H1 (cell line): Measurements from ENCODE around the gene SLCO4A1. TPM values are rescaled to one million over a fixed set of nuclear protein-coding genes. Genes with fewer than 3 reads are reported as not detected.

Experiments used
- CTCF ChIA-PET: fragments of 300-600 bp; sonication (Branson Sonifier 250); formaldehyde crosslinking; loops from one replicate; lab custom pipeline; 2021; ENCODE audit not compliant: partially characterized antibody; lab: Charles Lee
- POLR2A ChIA-PET: fragments of 300-600 bp; sonication (Branson Sonifier 250); formaldehyde crosslinking; loops from one replicate; lab custom pipeline; 2021; ENCODE audit warnings: inconsistent platforms; ENCODE audit not compliant: partially characterized antibody; lab: Charles Lee
- DNase-seq, 2 experiments: peaks; one replicate each; pipeline versions ENCODE4 v3.0.0 to v3.0.0-alpha.2; 2010 to 2022; ENCODE audit warnings: low spot score in 2 of 2, low read depth in 1 of 2, mixed read lengths in 1 of 2
- FAIRE-seq: peaks from 2 replicates; lab custom pipeline; 2011; peaks lifted over from hg19 to GRCh38; lab: Jason Lieb, UNC
- H2AFZ ChIP-seq: 2 replicates; pipeline ENCODE4 v1.8.1; 2012; ENCODE audit warnings: low read length, inconsistent platforms
- H2AK5ac ChIP-seq: 2 replicates; pipeline ENCODE4 v1.6.1; 2013; ENCODE audit warnings: low read depth, low read length
- H2BK120ac ChIP-seq: replicated peaks from 2 replicates; pipeline ENCODE3; 2013; ENCODE audit warnings: low read depth, low read length, inconsistent platforms
- H2BK12ac ChIP-seq: 2 replicates; pipeline ENCODE4 v1.6.1; 2013; ENCODE audit warnings: low read depth, low read length
- H2BK15ac ChIP-seq: 2 replicates; pipeline ENCODE4 v1.6.1; 2013; ENCODE audit warnings: low read length
- H2BK20ac ChIP-seq: 2 replicates; pipeline ENCODE4 v1.6.1; 2013; ENCODE audit warnings: low read length
- H2BK5ac ChIP-seq: 2 replicates; pipeline ENCODE4 v1.6.1; 2013; ENCODE audit warnings: low read depth, low read length
- H3K14ac ChIP-seq: 2 replicates; pipeline ENCODE4 v1.6.1; 2013; ENCODE audit warnings: inconsistent platforms; ENCODE audit not compliant: insufficient read length
- H3K18ac ChIP-seq: 2 replicates; pipeline ENCODE4 v1.6.1; 2013; ENCODE audit warnings: low read length; ENCODE audit errors: extremely low read depth
- H3K23ac ChIP-seq: 2 replicates; pipeline ENCODE4 v1.6.1; 2013; ENCODE audit warnings: inconsistent platforms; ENCODE audit not compliant: insufficient read length
- H3K23me2 ChIP-seq: 2 replicates; pipeline ENCODE4 v1.6.1; 2013; ENCODE audit warnings: low read depth, low read length
- H3K27ac ChIP-seq: 2 replicates; pipeline ENCODE4 v1.6.1; 2011; ENCODE audit warnings: low read depth, low read length, inconsistent platforms
- H3K27me3 ChIP-seq, 4 experiments: replicated peaks in 1 of 4; 1 replicate in 1 of 4; 2 replicates in 3 of 4; pipeline versions ENCODE4 v1.6.1 to v1.8.1; 2011 to 2013; ENCODE audit warnings: low read length in 3 of 4, mild to moderate bottlenecking in 3 of 4, inconsistent platforms in 2 of 4, mixed read lengths in 2 of 4, moderate library complexity in 1 of 4; ENCODE audit not compliant: control insufficient read depth in 3 of 4, insufficient read depth in 3 of 4; ENCODE audit errors: extremely low read depth in 1 of 4
- H3K36me3 ChIP-seq, 4 experiments: 2 replicates each; pipeline versions ENCODE4 v1.6.1 to v1.8.1; 2011 to 2013; ENCODE audit warnings: mild to moderate bottlenecking in 4 of 4, low read length in 3 of 4, moderate library complexity in 2 of 4, control low read depth in 1 of 4, inconsistent platforms in 1 of 4; ENCODE audit not compliant: insufficient read depth in 4 of 4, control insufficient read depth in 2 of 4
- H3K4ac ChIP-seq: replicated peaks from 2 replicates; pipeline ENCODE3; 2013; ENCODE audit warnings: low read length, low read depth, mixed read lengths, inconsistent platforms; ENCODE audit not compliant: insufficient read length
- H3K4me1 ChIP-seq, 4 experiments: replicated peaks in 1 of 4; 1 replicate in 1 of 4; 2 replicates in 3 of 4; pipeline versions ENCODE4 v1.6.1 to v1.8.1; 2011 to 2013; ENCODE audit warnings: low read length in 3 of 4, inconsistent platforms in 2 of 4, mixed read lengths in 1 of 4; ENCODE audit not compliant: insufficient read depth in 4 of 4, control insufficient read depth in 3 of 4
- H3K4me2 ChIP-seq, 2 experiments: 2 replicates each; pipeline versions ENCODE4 v1.6.1 to v1.8.1; 2011 to 2013; ENCODE audit warnings: low read depth in 2 of 2, low read length in 2 of 2, control low read depth in 1 of 2, inconsistent platforms in 1 of 2, mild to moderate bottlenecking in 1 of 2; ENCODE audit not compliant: insufficient read depth in 1 of 2
- H3K4me3 ChIP-seq, 4 experiments: fragments of 200-600, 300-600 bp in 1 of 4; sonication (generic), shearing (Covaris generic), sonication (Bioruptor Twin) in 1 of 4; 2 replicates each; pipeline versions ENCODE4 v1.5.1 to v1.8.1; 2011 to 2016; ENCODE audit warnings: low read length in 4 of 4, low read depth in 3 of 4, control low read depth in 2 of 4, inconsistent platforms in 2 of 4, mild to moderate bottlenecking in 2 of 4, mixed read lengths in 1 of 4, moderate library complexity in 1 of 4; ENCODE audit not compliant: insufficient read depth in 2 of 4; ENCODE audit errors: extremely low read depth in 1 of 4
- H3K56ac ChIP-seq: replicated peaks from 2 replicates; pipeline ENCODE3; 2013; ENCODE audit warnings: low read depth, mild to moderate bottlenecking, mixed read lengths, low read length, inconsistent platforms; ENCODE audit not compliant: insufficient read length
- H3K79me1 ChIP-seq: 2 replicates; pipeline ENCODE4 v1.6.1; 2013; ENCODE audit warnings: low read depth, low read length, control low read depth
- H3K79me2 ChIP-seq, 2 experiments: 2 replicates each; pipeline versions ENCODE4 v1.6.1 to v1.8.1; 2012 to 2013; ENCODE audit warnings: low read length in 2 of 2, mild to moderate bottlenecking in 2 of 2, inconsistent platforms in 1 of 2; ENCODE audit not compliant: insufficient read depth in 2 of 2, control insufficient read depth in 1 of 2
- H3K9ac ChIP-seq, 4 experiments: replicated peaks in 1 of 4; 1 replicate in 1 of 4; 2 replicates in 3 of 4; pipeline versions ENCODE4 v1.6.1 to v1.8.1; 2011 to 2013; ENCODE audit warnings: low read depth in 3 of 4, low read length in 3 of 4, control low read depth in 2 of 4, mild to moderate bottlenecking in 2 of 4, moderate library complexity in 2 of 4, inconsistent platforms in 1 of 4; ENCODE audit errors: extremely low read depth in 1 of 4
- H3K9me3 ChIP-seq, 2 experiments: 2 replicates each; pipeline versions ENCODE4 v1.6.1 to v1.8.1; 2012 to 2013; ENCODE audit warnings: mild to moderate bottlenecking in 2 of 2, moderate library complexity in 2 of 2, control low read depth in 1 of 2, inconsistent platforms in 1 of 2, low read depth in 1 of 2, low read length in 1 of 2, mixed read lengths in 1 of 2; ENCODE audit not compliant: insufficient read depth in 2 of 2
- H4K20me1 ChIP-seq, 2 experiments: replicated peaks in 1 of 2; 2 replicates each; pipeline versions ENCODE3 to v1.8.1; 2011 to 2013; ENCODE audit warnings: inconsistent platforms in 2 of 2, low read length in 2 of 2, mild to moderate bottlenecking in 1 of 2; ENCODE audit not compliant: insufficient read depth in 2 of 2, control insufficient read depth in 1 of 2
- H4K5ac ChIP-seq: 2 replicates; pipeline ENCODE4 v1.6.1; 2013; ENCODE audit warnings: low read length, low read depth, mixed read lengths, inconsistent platforms; ENCODE audit not compliant: insufficient read length
- H4K8ac ChIP-seq: 2 replicates; pipeline ENCODE4 v1.8.0; 2013; ENCODE audit warnings: mild to moderate bottlenecking, moderate library complexity, low read length, inconsistent platforms; ENCODE audit not compliant: insufficient read depth; ENCODE audit errors: extremely low read depth
- H4K91ac ChIP-seq: replicated peaks from 2 replicates; pipeline ENCODE3; 2013; ENCODE audit warnings: low read length, mixed read lengths, inconsistent platforms; ENCODE audit not compliant: insufficient read length
- CREB1 ChIP-seq: IDR thresholded peaks from 2 replicates; pipeline ENCODE4 v1.6.1; 2012; ENCODE audit warnings: inconsistent platforms
- CTBP2 ChIP-seq: IDR thresholded peaks from 2 replicates; pipeline ENCODE4 v1.7.0; 2011; ENCODE audit warnings: borderline replicate concordance, mild to moderate bottlenecking, moderate library complexity, mixed read lengths, low read length; ENCODE audit not compliant: insufficient read depth, insufficient read length
- FOSL1 ChIP-seq: IDR thresholded peaks from 2 replicates; pipeline ENCODE4 v1.6.1; 2011; ENCODE audit warnings: mild to moderate bottlenecking, low read depth, low read length, moderate library complexity; ENCODE audit not compliant: insufficient read depth
- KDM5A ChIP-seq: fragments of 200-600 bp; IDR thresholded peaks from 2 replicates; pipeline ENCODE4 v1.7.1; 2012; ENCODE audit warnings: mild to moderate bottlenecking, low read length, inconsistent platforms, mixed read lengths
- RNF2 ChIP-seq: fragments of 200-900, 300-1000 bp; sonication (generic); IDR thresholded peaks from 2 replicates; pipeline ENCODE4 v1.7.1; 2016; ENCODE audit warnings: borderline replicate concordance, low read depth, mild to moderate bottlenecking, antibody characterized with exemption, low read length; ENCODE audit not compliant: poor library complexity, severe bottlenecking; ENCODE audit errors: missing control alignments
- SRF ChIP-seq: IDR thresholded peaks from 2 replicates; pipeline ENCODE4 v1.6.1; 2011; ENCODE audit warnings: mild to moderate bottlenecking, low read depth, low read length, moderate library complexity
- TEAD4 ChIP-seq: IDR thresholded peaks from 2 replicates; pipeline ENCODE4 v1.6.1; 2012; ENCODE audit warnings: low read depth, low read length, inconsistent platforms, mixed read lengths
- WGBS, 2 experiments: shearing (Covaris generic) in 1 of 2; methylation state at CpG; one replicate each; pipeline versions ENCODE4 v1.1.6 to v1.1.7; 2013 to 2015; ENCODE audit warnings: low lambda C conversion rate in 2 of 2, mixed read lengths in 2 of 2, inconsistent platforms in 1 of 2, low coverage in 1 of 2, missing lambda C conversion rate in 1 of 2; ENCODE audit not compliant: insufficient replicate concordance in 2 of 2, insufficient coverage in 1 of 2, insufficient read length in 1 of 2; ENCODE audit errors: extremely low coverage in 1 of 2, missing lambda C conversion rate in 1 of 2; 5-methylcytosine and 5-hydroxymethylcytosine counted together
- polyA plus RNA-seq, 7 experiments: library from polyadenylated mRNA; depleted of rRNA in 3 of 7; stranded (reverse) in 5 of 7; unstranded in 2 of 7; fragments of >200 nt in 5 of 7; fragments of 200-250 nt in 2 of 7; gene quantifications; 1 replicate in 5 of 7; 2 replicates in 1 of 7; 4 replicates in 1 of 7; pipeline versions ENCODE4 v1.2.1 to v1.2.3, GENCODE V29; 2011 to 2013; ENCODE audit warnings: missing spikeins in 2 of 7, mixed read lengths in 2 of 7
- total RNA-seq: library from RNA; stranded (reverse); fragmentation: NEBNext Ultra II Directional; extraction: Animal tissue kit (Norgen Biotek cat#: 25700); gene quantifications from 2 replicates; pipeline ENCODE4 v1.2.1, GENCODE V29; 2021
- TF ChIP-seq, protein P1 (sequence below): IDR thresholded peaks from 2 replicates; pipeline ENCODE4 v1.6.1; 2012; ENCODE audit warnings: inconsistent platforms
- TF ChIP-seq, protein P2 (sequence below), 3 experiments: IDR thresholded peaks; 1 replicate in 2 of 3; 2 replicates in 1 of 3; pipeline versions ENCODE4 v1.5.1 to v1.6.1; 2011; ENCODE audit warnings: low read length in 3 of 3, mild to moderate bottlenecking in 3 of 3, inconsistent platforms in 2 of 3, low read depth in 1 of 3, moderate library complexity in 1 of 3; ENCODE audit not compliant: insufficient read depth in 1 of 3; ENCODE audit errors: control extremely low read depth in 1 of 3

The SLCO4A1 gene
- total and polyA plus RNA-seq, 2 of the 8 experiments (the other 6 are each of a cell fraction or from before 2014, with no cell fraction given) = 10.5 to 18.5 TPM

DNA sequence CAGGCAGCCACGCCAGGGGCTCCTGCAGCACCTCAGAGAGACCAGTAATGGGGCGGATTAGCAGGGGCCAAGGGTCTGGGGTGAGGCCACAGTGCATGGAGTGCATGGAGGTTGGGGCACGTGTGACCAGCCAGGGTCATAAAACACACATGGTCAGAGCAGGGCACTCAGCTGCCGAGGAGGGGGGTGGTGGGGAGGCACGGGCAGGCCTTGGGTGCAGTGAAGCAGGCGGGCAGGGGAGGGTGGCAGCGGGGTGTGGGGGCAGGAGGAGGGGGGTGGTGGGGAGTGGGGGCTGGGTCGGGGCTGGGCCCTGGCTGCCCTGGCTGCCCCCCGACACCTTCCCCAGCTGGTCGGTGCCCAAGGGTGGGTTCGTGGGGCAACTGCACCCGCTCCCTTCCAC is 42.7 kb downstream of the SLCO4A1 start:
- Histone ChIP-seq H3K36me3 (no peaks in the 10 kb centered on the region), H3K56ac (no peak overlapping the region), H3K27me3 (no peaks in the 10 kb centered on the region; a peak in 1 of 7 replicates), H2BK5ac (no peak overlapping the region), H3K4me1 (peaks cover 0 to 3% (median 0%) of the 10 kb centered on the region in 4 experiments; a peak in 2 of 7 replicates), H2BK12ac (no peak overlapping the region), H4K91ac (no peak overlapping the region), H3K27ac (no peak overlapping the region), H3K23ac (no peak overlapping the region), H2BK20ac (no peak overlapping the region), H4K5ac (no peak overlapping the region), H3K4me3 (no peak overlapping the region), H4K8ac (no peak overlapping the region), H4K20me1 (peaks cover 0 to 1% of the 10 kb centered on the region in 2 experiments), H3K14ac (no peak overlapping the region), H3K4ac (no peak overlapping the region), H2BK120ac (no peak overlapping the region), H3K79me1 (no peaks in the 10 kb centered on the region), H3K18ac (no peak overlapping the region), H3K4me2 (no peak overlapping the region), H3K23me2 (no peaks in the 10 kb centered on the region), H3K9ac (no peak overlapping the region), H2AFZ (no peak overlapping the region), H2AK5ac (no peak overlapping the region), H2BK15ac (no peak overlapping the region), H3K79me2 (no peaks in the 10 kb centered on the region), H3K9me3 (peaks cover under 1 to 1% of the 10 kb centered on the region in 2 experiments; a peak in 1 of 4 replicates)
- FAIRE-seq (no peak), DNase-seq (no peak)
- CTCF ChIA-PET = interaction anchor here (1.1 to 2.6 kb wide), 9 partner anchors 9 to 106 kb away, joined by 3 to 23 read pairs (median 7); partner anchors contain the start of gene NTSR1
- 69% methylated on average over 5 of the region's 12 CpGs; no CpG with 5 or more reads in 1 of the 2 experiments for WGBS, 2 experiments
- POLR2A ChIA-PET = interaction anchor here (1.4 kb wide), 1 partner anchor 10 kb away, joined by 3 read pairs; no protein-coding TSS in a partner anchor
- TF ChIP-seq CREB1 = no peak
- TF ChIP-seq KDM5A = no peak
- no peak for TF ChIP-seq TEAD4
- TF ChIP-seq, protein P1, sequence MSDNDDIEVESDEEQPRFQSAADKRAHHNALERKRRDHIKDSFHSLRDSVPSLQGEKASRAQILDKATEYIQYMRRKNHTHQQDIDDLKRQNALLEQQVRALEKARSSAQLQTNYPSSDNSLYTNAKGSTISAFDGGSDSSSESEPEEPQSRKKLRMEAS = no peak
- TF ChIP-seq, protein P2, sequence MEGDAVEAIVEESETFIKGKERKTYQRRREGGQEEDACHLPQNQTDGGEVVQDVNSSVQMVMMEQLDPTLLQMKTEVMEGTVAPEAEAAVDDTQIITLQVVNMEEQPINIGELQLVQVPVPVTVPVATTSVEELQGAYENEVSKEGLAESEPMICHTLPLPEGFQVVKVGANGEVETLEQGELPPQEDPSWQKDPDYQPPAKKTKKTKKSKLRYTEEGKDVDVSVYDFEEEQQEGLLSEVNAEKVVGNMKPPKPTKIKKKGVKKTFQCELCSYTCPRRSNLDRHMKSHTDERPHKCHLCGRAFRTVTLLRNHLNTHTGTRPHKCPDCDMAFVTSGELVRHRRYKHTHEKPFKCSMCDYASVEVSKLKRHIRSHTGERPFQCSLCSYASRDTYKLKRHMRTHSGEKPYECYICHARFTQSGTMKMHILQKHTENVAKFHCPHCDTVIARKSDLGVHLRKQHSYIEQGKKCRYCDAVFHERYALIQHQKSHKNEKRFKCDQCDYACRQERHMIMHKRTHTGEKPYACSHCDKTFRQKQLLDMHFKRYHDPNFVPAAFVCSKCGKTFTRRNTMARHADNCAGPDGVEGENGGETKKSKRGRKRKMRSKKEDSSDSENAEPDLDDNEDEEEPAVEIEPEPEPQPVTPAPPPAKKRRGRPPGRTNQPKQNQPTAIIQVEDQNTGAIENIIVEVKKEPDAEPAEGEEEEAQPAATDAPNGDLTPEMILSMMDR (IDR thresholded peaks at IDR 0.05; ENCODE audit: control extremely low read depth in 1 of 3, insufficient read depth in 1 of 3, low read depth in 1 of 3, low read length in 3 of 3) = no peak
- TF ChIP-seq SRF = no peak
- no peak for TF ChIP-seq CTBP2
- TF ChIP-seq RNF2 = no peak
- no peak for TF ChIP-seq FOSL1
